Measurements from ENCODE around the gene AGBL4.

AGBL4 gene

DNA sequence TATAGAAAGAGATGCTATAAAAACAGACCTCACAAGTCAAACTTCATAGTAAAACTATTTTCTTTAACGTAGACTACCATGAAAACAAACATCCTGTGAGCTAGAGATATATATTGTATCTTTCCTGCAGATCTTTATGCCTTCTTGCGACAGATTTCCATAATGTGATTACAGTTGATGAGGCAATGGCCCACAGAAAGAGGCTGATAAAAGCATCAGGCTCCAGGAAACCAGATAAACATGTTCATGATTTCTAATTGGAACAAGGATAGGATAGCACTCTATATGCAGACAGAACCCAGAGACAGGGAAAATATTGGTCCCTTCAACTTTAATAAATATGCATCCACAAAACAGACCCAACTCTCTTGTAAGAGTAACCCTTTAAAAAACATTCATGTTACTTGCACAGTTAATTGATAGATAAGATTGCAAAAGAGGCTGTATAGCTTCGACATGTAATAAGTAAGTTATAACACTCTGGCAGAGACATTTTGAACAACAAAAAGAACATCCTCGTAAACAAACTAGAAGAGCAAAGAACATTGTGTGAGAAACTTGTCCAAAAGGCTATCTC is 329.4 kb downstream of the AGBL4 start:
- Histone ChIP-seq H3K4me1 (ENCODE audit: insufficient read depth, low read length) (no peaks in the 10 kb centered on the region), H3K36me3 (ENCODE audit: insufficient read depth, low read length) (no peaks in the 10 kb centered on the region), H3K4me2 (ENCODE audit: insufficient read depth, low read length) (no peak overlapping the region), H4K20me1 (ENCODE audit: insufficient read depth, low read length) (no peaks in the 10 kb centered on the region), H2AFZ (ENCODE audit: low read depth, low read length) (no peak overlapping the region), H3K79me2 (ENCODE audit: insufficient read depth, low read length) (no peaks in the 10 kb centered on the region), H3K9me3 (ENCODE audit: insufficient read depth, low read length, severe bottlenecking) (no peaks in the 10 kb centered on the region), H3K9ac (ENCODE audit: low read depth, low read length) (no peak overlapping the region), H3K4me3 (ENCODE audit: low read depth in 1 of 2, low read length in 2 of 2) (no peak overlapping the region), H3K27ac (ENCODE audit: low read length) (no peak overlapping the region), H3K27me3 (ENCODE audit: insufficient read depth, low read length, poor library complexity) (no peaks in the 10 kb centered on the region)
- ATAC-seq (ENCODE audit: insufficient read depth, low read depth) (no peak), DNase-seq (no peak)
- TF ChIP-seq, protein P1, sequence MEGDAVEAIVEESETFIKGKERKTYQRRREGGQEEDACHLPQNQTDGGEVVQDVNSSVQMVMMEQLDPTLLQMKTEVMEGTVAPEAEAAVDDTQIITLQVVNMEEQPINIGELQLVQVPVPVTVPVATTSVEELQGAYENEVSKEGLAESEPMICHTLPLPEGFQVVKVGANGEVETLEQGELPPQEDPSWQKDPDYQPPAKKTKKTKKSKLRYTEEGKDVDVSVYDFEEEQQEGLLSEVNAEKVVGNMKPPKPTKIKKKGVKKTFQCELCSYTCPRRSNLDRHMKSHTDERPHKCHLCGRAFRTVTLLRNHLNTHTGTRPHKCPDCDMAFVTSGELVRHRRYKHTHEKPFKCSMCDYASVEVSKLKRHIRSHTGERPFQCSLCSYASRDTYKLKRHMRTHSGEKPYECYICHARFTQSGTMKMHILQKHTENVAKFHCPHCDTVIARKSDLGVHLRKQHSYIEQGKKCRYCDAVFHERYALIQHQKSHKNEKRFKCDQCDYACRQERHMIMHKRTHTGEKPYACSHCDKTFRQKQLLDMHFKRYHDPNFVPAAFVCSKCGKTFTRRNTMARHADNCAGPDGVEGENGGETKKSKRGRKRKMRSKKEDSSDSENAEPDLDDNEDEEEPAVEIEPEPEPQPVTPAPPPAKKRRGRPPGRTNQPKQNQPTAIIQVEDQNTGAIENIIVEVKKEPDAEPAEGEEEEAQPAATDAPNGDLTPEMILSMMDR (IDR thresholded peaks at IDR 0.05; ENCODE audit: borderline replicate concordance, extremely low read depth, low read length, poor library complexity, severe bottlenecking): no peak
- TF ChIP-seq EZH2 (IDR thresholded peaks at IDR 0.05; ENCODE audit: borderline replicate concordance, low read depth, low read length, severe bottlenecking): no peak

DNA sequence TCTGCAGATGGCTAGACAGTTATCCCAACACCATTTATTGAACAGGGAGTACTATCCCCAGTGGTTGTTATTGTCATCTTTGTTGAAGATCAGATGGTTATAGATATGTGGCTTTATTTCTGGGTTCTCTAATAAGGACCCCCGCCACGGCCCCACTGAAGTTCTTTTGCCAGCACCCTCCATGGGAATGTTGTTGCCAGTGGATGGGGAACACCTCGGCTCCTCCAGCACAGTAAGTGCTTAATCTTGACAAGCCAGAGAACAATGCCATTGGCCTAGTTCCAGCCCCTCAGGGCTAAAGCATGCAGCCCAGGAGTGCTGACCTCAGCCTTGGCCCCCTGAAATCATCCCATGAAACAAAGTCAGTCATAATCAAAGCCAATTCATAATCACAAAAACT is 337.6 kb downstream of the AGBL4 start:
- Histone ChIP-seq H3K4me3 (ENCODE audit: low read depth in 1 of 2, low read length in 2 of 2) (no peak overlapping the region), H2AFZ (ENCODE audit: low read depth, low read length) (no peak overlapping the region), H3K36me3 (ENCODE audit: insufficient read depth, low read length) (no peaks in the 10 kb centered on the region), H3K27me3 (ENCODE audit: insufficient read depth, low read length, poor library complexity) (no peaks in the 10 kb centered on the region), H3K9me3 (ENCODE audit: insufficient read depth, low read length, severe bottlenecking) (no peaks in the 10 kb centered on the region), H3K9ac (ENCODE audit: low read depth, low read length) (no peak overlapping the region), H3K4me1 (ENCODE audit: insufficient read depth, low read length) (no peaks in the 10 kb centered on the region), H3K79me2 (ENCODE audit: insufficient read depth, low read length) (no peaks in the 10 kb centered on the region), H3K4me2 (ENCODE audit: insufficient read depth, low read length) (no peak overlapping the region), H3K27ac (ENCODE audit: low read length) (no peak overlapping the region), H4K20me1 (ENCODE audit: insufficient read depth, low read length) (no peaks in the 10 kb centered on the region)
- DNase-seq (no peak), ATAC-seq (ENCODE audit: insufficient read depth, low read depth) (no peak)
- TF ChIP-seq EZH2 (IDR thresholded peaks at IDR 0.05; ENCODE audit: borderline replicate concordance, low read depth, low read length, severe bottlenecking): no peak

DNA sequence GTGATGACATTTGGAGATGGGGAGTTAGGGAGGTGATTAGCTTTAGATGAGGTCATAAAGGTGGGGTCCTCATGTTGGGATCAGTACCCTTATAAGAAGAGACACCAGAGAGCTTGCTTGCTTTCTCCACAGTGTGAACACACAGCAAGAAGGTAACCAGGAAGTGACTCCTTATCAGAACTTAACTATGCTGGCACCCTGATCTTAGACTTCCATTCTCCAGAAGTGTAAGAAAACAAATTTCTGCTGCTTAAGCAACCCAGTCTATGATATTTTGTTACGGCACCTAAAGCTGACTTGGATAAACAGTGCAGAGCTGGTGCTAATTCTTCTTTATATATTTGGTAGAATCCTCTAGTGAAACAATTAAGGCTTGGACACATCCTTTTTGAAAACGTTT is 346.0 kb downstream of the AGBL4 start:
- H3K36me3 ChIP-seq (ENCODE audit: insufficient read depth, low read length): no peaks in the 10 kb centered on the region
- no peak for ATAC-seq (ENCODE audit: insufficient read depth, low read depth)
- no peaks in the 10 kb centered on the region for H3K9me3 ChIP-seq (ENCODE audit: insufficient read depth, low read length, severe bottlenecking)

DNA sequence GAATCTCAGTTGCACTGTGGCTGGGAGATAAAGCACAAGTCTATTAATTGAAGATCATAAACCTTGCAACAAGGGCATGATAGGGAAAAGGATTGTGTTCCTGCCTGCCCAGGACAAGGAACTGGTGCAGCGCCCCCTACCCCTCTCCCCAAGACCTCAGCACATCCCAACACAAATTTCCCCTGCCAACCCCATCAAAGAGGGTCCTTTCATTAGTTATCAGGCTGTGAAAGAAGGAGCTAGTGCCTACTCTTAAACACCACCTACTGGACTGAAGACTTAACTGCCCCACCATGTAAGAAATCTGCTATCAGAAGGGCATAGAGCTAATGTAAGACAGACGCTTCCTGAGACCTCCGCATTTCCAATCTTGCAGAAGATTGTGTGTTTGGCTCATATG is 372.6 kb downstream of the AGBL4 start:
- Histone ChIP-seq H3K4me2 (ENCODE audit: insufficient read depth, low read length) (no peak overlapping the region), H3K4me1 (ENCODE audit: insufficient read depth, low read length) (no peaks in the 10 kb centered on the region), H3K79me2 (ENCODE audit: insufficient read depth, low read length) (no peaks in the 10 kb centered on the region), H3K9me3 (ENCODE audit: insufficient read depth, low read length, severe bottlenecking) (no peaks in the 10 kb centered on the region), H3K36me3 (ENCODE audit: insufficient read depth, low read length) (no peaks in the 10 kb centered on the region), H4K20me1 (ENCODE audit: insufficient read depth, low read length) (no peaks in the 10 kb centered on the region), H3K4me3 (ENCODE audit: low read depth in 1 of 2, low read length in 2 of 2) (no peak overlapping the region), H3K27ac (ENCODE audit: low read length) (no peak overlapping the region), H2AFZ (ENCODE audit: low read depth, low read length) (no peak overlapping the region), H3K27me3 (ENCODE audit: insufficient read depth, low read length, poor library complexity) (no peaks in the 10 kb centered on the region), H3K9ac (ENCODE audit: low read depth, low read length) (no peak overlapping the region)
- TF ChIP-seq EZH2 (IDR thresholded peaks at IDR 0.05; ENCODE audit: borderline replicate concordance, low read depth, low read length, severe bottlenecking): no peak
- TF ChIP-seq, protein P1 (IDR thresholded peaks at IDR 0.05; ENCODE audit: borderline replicate concordance, extremely low read depth, low read length, poor library complexity, severe bottlenecking): peak; percentile 4
- ATAC-seq (ENCODE audit: insufficient read depth, low read depth) (no peak), DNase-seq (no peak)

More for the DNA sequence above, 346.0 kb downstream of the AGBL4 start:
- Histone ChIP-seq H3K4me1 (ENCODE audit: insufficient read depth, low read length) (no peaks in the 10 kb centered on the region), H3K4me3 (ENCODE audit: low read depth in 1 of 2, low read length in 2 of 2) (no peak overlapping the region), H3K4me2 (ENCODE audit: insufficient read depth, low read length) (no peak overlapping the region), H4K20me1 (ENCODE audit: insufficient read depth, low read length) (no peaks in the 10 kb centered on the region), H3K9ac (ENCODE audit: low read depth, low read length) (no peak overlapping the region), H3K27ac (ENCODE audit: low read length) (no peak overlapping the region), H3K79me2 (ENCODE audit: insufficient read depth, low read length) (no peaks in the 10 kb centered on the region), H2AFZ (ENCODE audit: low read depth, low read length) (no peak overlapping the region), H3K27me3 (ENCODE audit: insufficient read depth, low read length, poor library complexity) (no peaks in the 10 kb centered on the region)
- TF ChIP-seq, protein P1 (IDR thresholded peaks at IDR 0.05; ENCODE audit: borderline replicate concordance, extremely low read depth, low read length, poor library complexity, severe bottlenecking): no peak
- TF ChIP-seq EZH2 (IDR thresholded peaks at IDR 0.05; ENCODE audit: borderline replicate concordance, low read depth, low read length, severe bottlenecking): no peak
- no peak for DNase-seq
